ENCODE data around the gene CYB5D1. TPM values are rescaled to one million over a fixed set of nuclear protein-coding genes. Genes with fewer than 3 reads are reported as not detected.

The CYB5D1 gene
- polyA plus RNA-seq, 1 donor (not counting 4 experiments of a cell fraction or from before 2014, with no cell fraction given) = 14.8 TPM

- DNase-seq (ENCODE audit: low read depth, low spot score) = no peak
- Histone ChIP-seq H3K27ac (ENCODE audit: control insufficient read depth, insufficient read depth, low read length) (no peak overlapping the region), H4K20me1 (ENCODE audit: control insufficient read depth, extremely low read depth, insufficient read depth, low read length) (no peaks in the 10 kb centered on the region), H3K27me3 (ENCODE audit: control insufficient read depth, extremely low read depth, insufficient read depth, low read length) (no peaks in the 10 kb centered on the region), H3K9me1 (ENCODE audit: control insufficient read depth, extremely low read depth, insufficient read depth, low read length) (no peaks in the 10 kb centered on the region), H3K79me2 (ENCODE audit: control insufficient read depth, insufficient read depth, low read length) (no peaks in the 10 kb centered on the region), H3K9ac (ENCODE audit: control insufficient read depth, extremely low read depth, insufficient read depth, low read length) (no peak overlapping the region), H3K9me3 (ENCODE audit: control insufficient read depth, low read depth, low read length) (no peaks in the 10 kb centered on the region), H3K36me3 (ENCODE audit: control insufficient read depth in 2 of 2, extremely low read depth in 1 of 2, insufficient read depth in 2 of 2, low read length in 2 of 2) (no peaks in the 10 kb centered on the region), H3K4me2 (ENCODE audit: control insufficient read depth, extremely low read depth, insufficient read depth, low read depth, low read length) (no peak overlapping the region), H3K4me1 (ENCODE audit: control insufficient read depth, extremely low read depth, insufficient read depth, low read length) (no peaks in the 10 kb centered on the region), H2AFZ (ENCODE audit: control insufficient read depth, low read length) (no peak overlapping the region), H3K4me3 (ENCODE audit: control insufficient read depth in 2 of 3, extremely low read depth in 1 of 3, insufficient read depth in 2 of 3, low read depth in 1 of 3, low read length in 3 of 3) (no peak overlapping the region)
- FAIRE-seq = no peak
- dilution Hi-C loops (cut with MboI; ENCODE audit: extremely low pct_ligation_motif_present, low sequenced_read_pairs) = no loop called here
- TF ChIP-seq EZH2 (IDR thresholded peaks at IDR 0.05; ENCODE audit: low read length) (no peak), CTCF (optimal IDR thresholded peaks at IDR 0.05 in 1 of 3, IDR thresholded peaks at IDR 0.05 in 1 of 3, conservative IDR thresholded peaks at IDR 0.05 in 1 of 3; ENCODE audit: extremely low read depth in 1 of 3, insufficient read depth in 2 of 3, low read length in 3 of 3) (no peak)
Observed at GRCh38 chr17:7816926-7817642, 40.7 kb upstream of the CYB5D1 start.

GRCh38 chr17:7817643-7817964, 40.2 kb upstream of the CYB5D1 start:
- no peak for FAIRE-seq
- no peaks in the 10 kb centered on the region for H3K79me2 ChIP-seq (ENCODE audit: control insufficient read depth, insufficient read depth, low read length)
- no peaks in the 10 kb centered on the region for H3K4me1 ChIP-seq (ENCODE audit: control insufficient read depth, extremely low read depth, insufficient read depth, low read length)

More at GRCh38 chr17:7817643-7817964, 40.2 kb upstream of the CYB5D1 start:
- Histone ChIP-seq H3K36me3 (ENCODE audit: control insufficient read depth in 2 of 2, extremely low read depth in 1 of 2, insufficient read depth in 2 of 2, low read length in 2 of 2) (no peaks in the 10 kb centered on the region), H4K20me1 (ENCODE audit: control insufficient read depth, extremely low read depth, insufficient read depth, low read length) (no peaks in the 10 kb centered on the region), H3K4me3 (ENCODE audit: control insufficient read depth in 2 of 3, extremely low read depth in 1 of 3, insufficient read depth in 2 of 3, low read depth in 1 of 3, low read length in 3 of 3) (no peak overlapping the region), H3K9me1 (ENCODE audit: control insufficient read depth, extremely low read depth, insufficient read depth, low read length) (no peaks in the 10 kb centered on the region), H3K9me3 (ENCODE audit: control insufficient read depth, low read depth, low read length) (no peaks in the 10 kb centered on the region), H2AFZ (ENCODE audit: control insufficient read depth, low read length) (no peak overlapping the region), H3K27me3 (ENCODE audit: control insufficient read depth, extremely low read depth, insufficient read depth, low read length) (no peaks in the 10 kb centered on the region), H3K9ac (ENCODE audit: control insufficient read depth, extremely low read depth, insufficient read depth, low read length) (no peak overlapping the region), H3K27ac (ENCODE audit: control insufficient read depth, insufficient read depth, low read length) (no peak overlapping the region), H3K4me2 (ENCODE audit: control insufficient read depth, extremely low read depth, insufficient read depth, low read depth, low read length) (no peak overlapping the region)
- no peak for TF ChIP-seq EZH2 (IDR thresholded peaks at IDR 0.05; ENCODE audit: low read length)
- TF ChIP-seq CTCF (optimal IDR thresholded peaks at IDR 0.05 in 1 of 3, IDR thresholded peaks at IDR 0.05 in 1 of 3, conservative IDR thresholded peaks at IDR 0.05 in 1 of 3; ENCODE audit: extremely low read depth in 1 of 3, insufficient read depth in 2 of 3, low read length in 3 of 3) = no peak
- no peak for DNase-seq (ENCODE audit: low read depth, low spot score)
- dilution Hi-C loops (cut with MboI; ENCODE audit: extremely low pct_ligation_motif_present, low sequenced_read_pairs) = no loop called here
